SK-N-SH (cell line): ENCODE results near the gene YY2. TPM values are rescaled to one million over a fixed set of nuclear protein-coding genes. Genes with fewer than 3 reads are reported as not detected.

Experiments
- CTCF ChIA-PET: fragments of 300-600, 350-600 bp; formaldehyde crosslinking; extraction: SDS; loops from one replicate; lab custom pipeline; 2021; lab: Yijun Ruan, JAX
- POLR2A ChIA-PET: fragments of 350-600 bp; sonication (Branson Sonifier 250); formaldehyde crosslinking; extraction: SDS; loops from one replicate; lab custom pipeline; 2020; ENCODE audit warnings: antibody characterized with exemption, inconsistent platforms; lab: Yijun Ruan, JAX
- DNase-seq: peaks from one replicate; pipeline ENCODE4 v3.0.0; 2012
- H2AFZ ChIP-seq: fragments of 200-600 bp; sonication (generic); 2 replicates; pipeline ENCODE4 v1.8.1; 2016; ENCODE audit warnings: antibody characterized with exemption, mild to moderate bottlenecking, low read depth
- H3F3A ChIP-seq: fragments of 200-600 bp; sonication (generic); replicated peaks from 2 replicates; pipeline ENCODE3; 2016; ENCODE audit warnings: antibody characterized with exemption, mild to moderate bottlenecking; ENCODE audit not compliant: insufficient read depth
- H3K27ac ChIP-seq, 2 experiments: fragments of 200-500 bp in 1 of 2; fragments of 200-600 bp in 1 of 2; sonication (Bioruptor generic) in 1 of 2; sonication (generic), shearing (Covaris generic) in 1 of 2; 2 replicates each; pipeline versions ENCODE4 v1.5.1 to v1.6.1; 2014 to 2016; ENCODE audit warnings: low read depth in 2 of 2, inconsistent platforms in 1 of 2, low read length in 1 of 2, mild to moderate bottlenecking in 1 of 2, mixed read lengths in 1 of 2
- H3K27me3 ChIP-seq: fragments of 200-600 bp; sonication (generic), shearing (Covaris generic); 2 replicates; pipeline ENCODE4 v1.6.1; 2016; ENCODE audit warnings: mixed run types; ENCODE audit not compliant: insufficient read depth
- H3K36me3 ChIP-seq, 2 experiments: fragments of 200-500 bp in 1 of 2; fragments of 200-600 bp in 1 of 2; sonication (Bioruptor generic) in 1 of 2; sonication (generic) in 1 of 2; replicated peaks in 1 of 2; 2 replicates each; pipeline versions ENCODE3 to v1.5.1; 2014 to 2016; ENCODE audit warnings: low read length in 1 of 2, mild to moderate bottlenecking in 1 of 2; ENCODE audit not compliant: insufficient read depth in 2 of 2, control insufficient read depth in 1 of 2
- H3K4me1 ChIP-seq, 2 experiments: fragments of 200-500 bp in 1 of 2; fragments of 200-600 bp in 1 of 2; sonication (Bioruptor generic) in 1 of 2; sonication (generic), shearing (Covaris generic) in 1 of 2; 2 replicates each; pipeline versions ENCODE4 v1.5.1 to v1.6.1; 2014 to 2016; ENCODE audit warnings: low read depth in 1 of 2, low read length in 1 of 2, mixed run types in 1 of 2; ENCODE audit not compliant: insufficient read depth in 2 of 2, control insufficient read depth in 1 of 2
- H3K4me2 ChIP-seq: fragments of 200-600 bp; sonication (generic), shearing (Covaris generic); 2 replicates; pipeline ENCODE4 v1.6.1; 2017; ENCODE audit warnings: mixed run types
- H3K4me3 ChIP-seq, 2 experiments: fragments of 200-500 bp in 1 of 2; fragments of 200-600 bp in 1 of 2; sonication (Bioruptor generic) in 1 of 2; sonication (generic), shearing (Covaris generic) in 1 of 2; 2 replicates each; pipeline versions ENCODE4 v1.5.1 to v1.8.1; 2014 to 2016; ENCODE audit warnings: low read depth in 2 of 2, inconsistent platforms in 1 of 2, low read length in 1 of 2, mild to moderate bottlenecking in 1 of 2, mixed read lengths in 1 of 2, moderate library complexity in 1 of 2
- H3K79me2 ChIP-seq: fragments of 200-600 bp; sonication (generic); 2 replicates; pipeline ENCODE4 v1.8.1; 2017; ENCODE audit warnings: mild to moderate bottlenecking; ENCODE audit not compliant: insufficient read depth
- H3K9ac ChIP-seq: fragments of 200-600 bp; sonication (generic); 2 replicates; pipeline ENCODE4 v1.6.1; 2017; ENCODE audit warnings: mixed run types
- H3K9me2 ChIP-seq: fragments of 200-600 bp; sonication (generic); 2 replicates; pipeline ENCODE4 v1.6.1; 2017; ENCODE audit warnings: mixed run types
- H3K9me3 ChIP-seq: fragments of 200-600 bp; sonication (generic); 2 replicates; pipeline ENCODE4 v1.6.1; 2017; ENCODE audit warnings: mixed run types, mild to moderate bottlenecking, moderate library complexity
- H4K20me1 ChIP-seq: fragments of 200-600 bp; sonication (generic); 2 replicates; pipeline ENCODE4 v1.6.1; 2017; ENCODE audit warnings: mild to moderate bottlenecking, mixed run types; ENCODE audit not compliant: insufficient read depth
- CHD2 ChIP-seq: fragments of 150-350 bp; IDR thresholded peaks from 2 replicates; pipeline ENCODE4 v1.6.1; 2018; ENCODE audit warnings: low read length; ENCODE audit not compliant: partially characterized antibody
- EP300 ChIP-seq, 2 experiments: IDR thresholded peaks; 2 replicates each; pipeline versions ENCODE4 v1.4.0 to v1.6.1; 2012; ENCODE audit warnings: borderline replicate concordance in 1 of 2, low read depth in 1 of 2, low read length in 1 of 2
- EZH2phosphoT487 ChIP-seq: fragments of 200-600 bp; sonication (generic); IDR thresholded peaks from 2 replicates; pipeline ENCODE4 v1.6.1; 2017; ENCODE audit warnings: low read depth, mixed run types, mild to moderate bottlenecking, antibody characterized with exemption, moderate library complexity, borderline replicate concordance
- FOSL2 ChIP-seq: IDR thresholded peaks from 2 replicates; pipeline ENCODE4 v1.4.0; 2012; ENCODE audit warnings: low read depth, mild to moderate bottlenecking, moderate library complexity, borderline replicate concordance
- FOXM1 ChIP-seq: IDR thresholded peaks from 2 replicates; pipeline ENCODE4 v1.4.0; 2012; ENCODE audit warnings: low read depth, mild to moderate bottlenecking
- GABPA ChIP-seq: IDR thresholded peaks from 2 replicates; pipeline ENCODE4 v1.4.0; 2012; ENCODE audit warnings: low read depth, mild to moderate bottlenecking
- MEF2A ChIP-seq: IDR thresholded peaks from 2 replicates; pipeline ENCODE4 v1.4.0; 2012; ENCODE audit warnings: low read depth, borderline replicate concordance
- NRF1 ChIP-seq: IDR thresholded peaks from 2 replicates; pipeline ENCODE4 v1.6.1; 2012; ENCODE audit warnings: low read depth, mild to moderate bottlenecking, low read length
- POLR2AphosphoS5 ChIP-seq: IDR thresholded peaks from 2 replicates; pipeline ENCODE4 v1.6.1; 2012; ENCODE audit warnings: low read depth, low read length
- RCOR1 ChIP-seq: fragments of 150-350 bp; IDR thresholded peaks from 2 replicates; pipeline ENCODE4 v1.6.1; 2017; ENCODE audit warnings: antibody characterized with exemption, low read length
- SMC3 ChIP-seq: IDR thresholded peaks from 2 replicates; pipeline ENCODE4 v1.6.1; 2012; ENCODE audit warnings: low read depth, low read length, improper control_type of control experiment
- TCF12 ChIP-seq: IDR thresholded peaks from 2 replicates; pipeline ENCODE4 v1.4.0; 2012
- WGBS: methylation state at CpG from one replicate; pipeline ENCODE4 v1.1.6; 2017; ENCODE audit warnings: low lambda C conversion rate; 5-methylcytosine and 5-hydroxymethylcytosine counted together
- polyA plus RNA-seq, 3 experiments: library from polyadenylated mRNA; depleted of rRNA; stranded (reverse); fragments of >200 nt; gene quantifications; 2 replicates each; pipeline ENCODE4 v1.2.3, GENCODE V29; 2012
- TF ChIP-seq, protein P1 (sequence below): IDR thresholded peaks from 2 replicates; pipeline ENCODE4 v1.4.0; 2012; ENCODE audit warnings: low read depth, borderline replicate concordance
- TF ChIP-seq, protein P2 (sequence below): fragments of 200-600 bp; sonication (generic); IDR thresholded peaks from 2 replicates; pipeline ENCODE4 v1.6.1; 2017; ENCODE audit warnings: antibody characterized with exemption, mild to moderate bottlenecking, moderate library complexity
- TF ChIP-seq, protein P3 (sequence below): IDR thresholded peaks from 2 replicates; pipeline ENCODE4 v1.6.1; 2012; ENCODE audit warnings: mild to moderate bottlenecking, low read depth, low read length, moderate library complexity
- TF ChIP-seq, protein P4 (sequence below): IDR thresholded peaks from 2 replicates; pipeline ENCODE4; 2012
- TF ChIP-seq, protein P5 (sequence below): IDR thresholded peaks from 2 replicates; pipeline ENCODE4 v1.4.0; 2012; ENCODE audit warnings: low read depth
- TF ChIP-seq, protein P6 (sequence below): fragments of 150-350 bp; IDR thresholded peaks from 2 replicates; pipeline ENCODE4 v1.6.1; 2016; ENCODE audit warnings: mild to moderate bottlenecking, low read depth, low read length

The YY2 gene
- polyA plus RNA-seq, 1 of the 3 experiments (the other 2 are of a cell fraction) = 2.3 TPM

DNA sequence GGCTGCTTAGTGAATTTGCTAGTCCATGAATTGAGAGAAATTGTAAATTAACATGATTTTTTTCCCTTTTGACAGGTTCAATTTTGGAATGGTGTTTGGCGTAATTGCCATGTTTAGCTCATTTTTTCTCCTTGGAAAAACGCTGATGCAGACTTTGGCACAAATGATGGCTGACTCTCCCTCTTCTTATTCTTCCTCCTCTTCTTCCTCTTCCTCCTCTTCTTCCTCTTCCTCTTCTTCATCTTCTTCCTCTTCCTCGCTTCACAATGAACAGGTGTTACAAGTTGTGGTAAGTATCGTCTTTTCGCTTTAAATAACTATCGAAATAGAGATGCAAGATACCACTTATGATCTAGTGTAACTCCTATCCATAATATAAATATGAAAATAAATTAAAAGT, 10.7 kb upstream of the YY2 start:
- WGBS = 77% methylated on average over 6 of the region's 6 CpGs
- H2AFZ ChIP-seq = no peak overlapping the region
- no peak overlapping the region for H3K27ac ChIP-seq
- H4K20me1 ChIP-seq = no peaks in the 10 kb centered on the region
- H3F3A ChIP-seq = no peaks in the 10 kb centered on the region
- peaks cover 40 to 51% of the 10 kb centered on the region in 2 experiments for H3K36me3 ChIP-seq
- CTCF ChIA-PET = no interaction called here
- no peaks in the 10 kb centered on the region; a peak in 2 of 4 replicates for H3K4me1 ChIP-seq
- TF ChIP-seq, protein P1, sequence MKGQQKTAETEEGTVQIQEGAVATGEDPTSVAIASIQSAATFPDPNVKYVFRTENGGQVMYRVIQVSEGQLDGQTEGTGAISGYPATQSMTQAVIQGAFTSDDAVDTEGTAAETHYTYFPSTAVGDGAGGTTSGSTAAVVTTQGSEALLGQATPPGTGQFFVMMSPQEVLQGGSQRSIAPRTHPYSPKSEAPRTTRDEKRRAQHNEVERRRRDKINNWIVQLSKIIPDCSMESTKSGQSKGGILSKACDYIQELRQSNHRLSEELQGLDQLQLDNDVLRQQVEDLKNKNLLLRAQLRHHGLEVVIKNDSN = no peak
- TF ChIP-seq, protein P2, sequence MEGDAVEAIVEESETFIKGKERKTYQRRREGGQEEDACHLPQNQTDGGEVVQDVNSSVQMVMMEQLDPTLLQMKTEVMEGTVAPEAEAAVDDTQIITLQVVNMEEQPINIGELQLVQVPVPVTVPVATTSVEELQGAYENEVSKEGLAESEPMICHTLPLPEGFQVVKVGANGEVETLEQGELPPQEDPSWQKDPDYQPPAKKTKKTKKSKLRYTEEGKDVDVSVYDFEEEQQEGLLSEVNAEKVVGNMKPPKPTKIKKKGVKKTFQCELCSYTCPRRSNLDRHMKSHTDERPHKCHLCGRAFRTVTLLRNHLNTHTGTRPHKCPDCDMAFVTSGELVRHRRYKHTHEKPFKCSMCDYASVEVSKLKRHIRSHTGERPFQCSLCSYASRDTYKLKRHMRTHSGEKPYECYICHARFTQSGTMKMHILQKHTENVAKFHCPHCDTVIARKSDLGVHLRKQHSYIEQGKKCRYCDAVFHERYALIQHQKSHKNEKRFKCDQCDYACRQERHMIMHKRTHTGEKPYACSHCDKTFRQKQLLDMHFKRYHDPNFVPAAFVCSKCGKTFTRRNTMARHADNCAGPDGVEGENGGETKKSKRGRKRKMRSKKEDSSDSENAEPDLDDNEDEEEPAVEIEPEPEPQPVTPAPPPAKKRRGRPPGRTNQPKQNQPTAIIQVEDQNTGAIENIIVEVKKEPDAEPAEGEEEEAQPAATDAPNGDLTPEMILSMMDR = no peak
- TF ChIP-seq, protein P3, sequence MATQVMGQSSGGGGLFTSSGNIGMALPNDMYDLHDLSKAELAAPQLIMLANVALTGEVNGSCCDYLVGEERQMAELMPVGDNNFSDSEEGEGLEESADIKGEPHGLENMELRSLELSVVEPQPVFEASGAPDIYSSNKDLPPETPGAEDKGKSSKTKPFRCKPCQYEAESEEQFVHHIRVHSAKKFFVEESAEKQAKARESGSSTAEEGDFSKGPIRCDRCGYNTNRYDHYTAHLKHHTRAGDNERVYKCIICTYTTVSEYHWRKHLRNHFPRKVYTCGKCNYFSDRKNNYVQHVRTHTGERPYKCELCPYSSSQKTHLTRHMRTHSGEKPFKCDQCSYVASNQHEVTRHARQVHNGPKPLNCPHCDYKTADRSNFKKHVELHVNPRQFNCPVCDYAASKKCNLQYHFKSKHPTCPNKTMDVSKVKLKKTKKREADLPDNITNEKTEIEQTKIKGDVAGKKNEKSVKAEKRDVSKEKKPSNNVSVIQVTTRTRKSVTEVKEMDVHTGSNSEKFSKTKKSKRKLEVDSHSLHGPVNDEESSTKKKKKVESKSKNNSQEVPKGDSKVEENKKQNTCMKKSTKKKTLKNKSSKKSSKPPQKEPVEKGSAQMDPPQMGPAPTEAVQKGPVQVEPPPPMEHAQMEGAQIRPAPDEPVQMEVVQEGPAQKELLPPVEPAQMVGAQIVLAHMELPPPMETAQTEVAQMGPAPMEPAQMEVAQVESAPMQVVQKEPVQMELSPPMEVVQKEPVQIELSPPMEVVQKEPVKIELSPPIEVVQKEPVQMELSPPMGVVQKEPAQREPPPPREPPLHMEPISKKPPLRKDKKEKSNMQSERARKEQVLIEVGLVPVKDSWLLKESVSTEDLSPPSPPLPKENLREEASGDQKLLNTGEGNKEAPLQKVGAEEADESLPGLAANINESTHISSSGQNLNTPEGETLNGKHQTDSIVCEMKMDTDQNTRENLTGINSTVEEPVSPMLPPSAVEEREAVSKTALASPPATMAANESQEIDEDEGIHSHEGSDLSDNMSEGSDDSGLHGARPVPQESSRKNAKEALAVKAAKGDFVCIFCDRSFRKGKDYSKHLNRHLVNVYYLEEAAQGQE = no peak
- TF ChIP-seq, protein P4, sequence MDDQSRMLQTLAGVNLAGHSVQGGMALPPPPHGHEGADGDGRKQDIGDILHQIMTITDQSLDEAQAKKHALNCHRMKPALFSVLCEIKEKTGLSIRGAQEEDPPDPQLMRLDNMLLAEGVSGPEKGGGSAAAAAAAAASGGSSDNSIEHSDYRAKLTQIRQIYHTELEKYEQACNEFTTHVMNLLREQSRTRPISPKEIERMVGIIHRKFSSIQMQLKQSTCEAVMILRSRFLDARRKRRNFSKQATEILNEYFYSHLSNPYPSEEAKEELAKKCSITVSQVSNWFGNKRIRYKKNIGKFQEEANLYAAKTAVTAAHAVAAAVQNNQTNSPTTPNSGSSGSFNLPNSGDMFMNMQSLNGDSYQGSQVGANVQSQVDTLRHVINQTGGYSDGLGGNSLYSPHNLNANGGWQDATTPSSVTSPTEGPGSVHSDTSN = no peak
- H3K27me3 ChIP-seq = no peaks in the 10 kb centered on the region
- H3K79me2 ChIP-seq = peaks cover 20% of the 10 kb centered on the region
- H3K4me2 ChIP-seq = no peak overlapping the region
- no peak overlapping the region for H3K9ac ChIP-seq
- H3K9me3 ChIP-seq = no peaks in the 10 kb centered on the region
- H3K9me2 ChIP-seq = no peaks in the 10 kb centered on the region
- no peak overlapping the region for H3K4me3 ChIP-seq
- DNase-seq = no peak
- POLR2A ChIA-PET = no interaction called here

DNA sequence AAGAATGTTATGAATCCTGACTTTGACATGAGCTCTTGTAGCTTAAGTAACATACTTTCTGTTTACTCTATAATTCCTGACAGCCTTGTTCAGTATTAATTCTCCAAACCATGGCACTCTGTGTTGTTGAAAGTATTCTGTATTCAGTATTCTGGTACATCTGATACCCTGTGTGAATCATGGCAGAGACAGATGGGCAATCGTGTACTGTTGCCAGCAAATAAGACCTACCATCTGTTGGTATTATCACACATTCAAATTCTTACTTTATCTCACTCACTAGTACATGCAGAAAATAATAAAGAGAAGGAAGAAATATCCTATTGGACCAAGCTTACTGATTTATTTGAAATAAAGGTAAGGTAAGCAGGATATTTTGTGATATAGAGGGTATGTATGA, 8.4 kb upstream of the YY2 start:
- 71% methylated on average over 1 of the region's 1 CpG for WGBS
- Histone ChIP-seq H2AFZ (no peak overlapping the region), H3K36me3 (peaks cover 55 to 59% of the 10 kb centered on the region in 2 experiments), H3K9ac (no peak overlapping the region), H3F3A (no peaks in the 10 kb centered on the region), H3K79me2 (no peaks in the 10 kb centered on the region), H3K27ac (no peak overlapping the region), H4K20me1 (no peaks in the 10 kb centered on the region), H3K4me3 (no peak overlapping the region), H3K9me3 (no peaks in the 10 kb centered on the region), H3K9me2 (no peaks in the 10 kb centered on the region), H3K4me2 (no peak overlapping the region), H3K27me3 (no peaks in the 10 kb centered on the region), H3K4me1 (no peaks in the 10 kb centered on the region)
- POLR2A ChIA-PET = no interaction called here
- CTCF ChIA-PET = no interaction called here
- DNase-seq = no peak
- TF ChIP-seq SMC3 = no peak
- no peak for TF ChIP-seq EZH2phosphoT487
- TF ChIP-seq, protein P5, sequence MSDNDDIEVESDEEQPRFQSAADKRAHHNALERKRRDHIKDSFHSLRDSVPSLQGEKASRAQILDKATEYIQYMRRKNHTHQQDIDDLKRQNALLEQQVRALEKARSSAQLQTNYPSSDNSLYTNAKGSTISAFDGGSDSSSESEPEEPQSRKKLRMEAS = no peak
- TF ChIP-seq NRF1 = no peak
- TF ChIP-seq MEF2A = no peak
- TF ChIP-seq, protein P6, sequence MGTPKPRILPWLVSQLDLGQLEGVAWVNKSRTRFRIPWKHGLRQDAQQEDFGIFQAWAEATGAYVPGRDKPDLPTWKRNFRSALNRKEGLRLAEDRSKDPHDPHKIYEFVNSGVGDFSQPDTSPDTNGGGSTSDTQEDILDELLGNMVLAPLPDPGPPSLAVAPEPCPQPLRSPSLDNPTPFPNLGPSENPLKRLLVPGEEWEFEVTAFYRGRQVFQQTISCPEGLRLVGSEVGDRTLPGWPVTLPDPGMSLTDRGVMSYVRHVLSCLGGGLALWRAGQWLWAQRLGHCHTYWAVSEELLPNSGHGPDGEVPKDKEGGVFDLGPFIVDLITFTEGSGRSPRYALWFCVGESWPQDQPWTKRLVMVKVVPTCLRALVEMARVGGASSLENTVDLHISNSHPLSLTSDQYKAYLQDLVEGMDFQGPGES = no peak
- no peak for TF ChIP-seq TCF12
- TF ChIP-seq RCOR1 = no peak
- TF ChIP-seq FOSL2 = no peak
- TF ChIP-seq, protein P1 = no peak
- TF ChIP-seq POLR2AphosphoS5 = no peak
- TF ChIP-seq CHD2 = no peak
- no peak for TF ChIP-seq GABPA
- no peak for TF ChIP-seq EP300 (IDR thresholded peaks at IDR 0.05; ENCODE audit: borderline replicate concordance in 1 of 2, low read depth in 1 of 2, low read length in 1 of 2)
- no peak for TF ChIP-seq FOXM1
